T-helper 1 cell (primary cell): Measurements from ENCODE around the gene RBM22.

Source experiments
- DNase-seq, 5 donors: peaks; one replicate each; pipeline ENCODE4 v3.0.0-alpha.2; 2012 to 2020

RBM22 gene

GRCh38 chr5:150651924-150652671, 48.8 kb downstream of the RBM22 start:
- no peak for DNase-seq

- DNase-seq = no peak
These were observed 49.5 kb downstream of the RBM22 start for GRCh38 chr5:150651382-150651781.

- DNase-seq = no peak
These were observed 50.5 kb downstream of the RBM22 start for GRCh38 chr5:150650021-150651006.

- no peak for DNase-seq
These were observed 51.5 kb downstream of the RBM22 start for GRCh38 chr5:150649108-150650020.

- no peak for DNase-seq
These were observed 52.4 kb downstream of the RBM22 start for GRCh38 chr5:150648294-150649107.

GRCh38 chr5:150647275-150648251, 53.3 kb downstream of the RBM22 start:
- DNase-seq = no peak

GRCh38 chr5:150645070-150645700, 55.7 kb downstream of the RBM22 start:
- DNase-seq = no peak

- no peak for DNase-seq
These were observed 56.3 kb downstream of the RBM22 start for GRCh38 chr5:150644514-150644913.

GRCh38 chr5:150644058-150644457, 56.8 kb downstream of the RBM22 start:
- DNase-seq = no peak

- no peak for DNase-seq
These were observed 57.7 kb downstream of the RBM22 start for GRCh38 chr5:150642991-150643710.

- no peak for DNase-seq
These were observed 58.3 kb downstream of the RBM22 start for GRCh38 chr5:150642567-150642927.

GRCh38 chr5:150641824-150642566, 58.9 kb downstream of the RBM22 start:
- DNase-seq = no peak

GRCh38 chr5:150641006-150641570, 59.8 kb downstream of the RBM22 start:
- no peak for DNase-seq
